GM12872 (cell line): Measurements from ENCODE around the gene TPK1.

Experiments
- TF ChIP-seq, protein P1 (sequence below): IDR thresholded peaks from 3 replicates; pipeline ENCODE4 v1.5.1; 2011; ENCODE audit warnings: low read depth, mild to moderate bottlenecking, low read length, moderate library complexity; ENCODE audit not compliant: insufficient read depth

TPK1 gene

DNA sequence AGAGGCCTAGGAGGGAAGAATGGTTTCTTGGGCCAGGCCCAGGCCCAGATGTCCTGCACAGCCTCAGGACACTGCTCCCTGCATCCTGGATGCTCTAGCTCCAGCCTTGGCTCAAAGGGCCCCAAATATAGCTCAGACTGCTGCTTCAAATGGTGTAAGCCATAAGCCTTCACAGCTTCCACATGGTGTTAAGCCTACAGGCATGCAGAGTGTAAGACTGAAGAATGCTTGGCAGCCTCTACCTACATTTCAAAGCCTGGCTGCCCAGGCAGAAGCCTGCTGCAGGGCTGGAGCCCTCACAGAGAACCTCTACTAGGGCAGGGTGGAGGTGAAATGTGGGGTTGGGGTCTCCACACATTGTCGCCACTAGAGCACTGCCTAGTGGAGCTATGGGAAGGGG, 118.1 kb downstream of the TPK1 start:
- TF ChIP-seq, protein P1, sequence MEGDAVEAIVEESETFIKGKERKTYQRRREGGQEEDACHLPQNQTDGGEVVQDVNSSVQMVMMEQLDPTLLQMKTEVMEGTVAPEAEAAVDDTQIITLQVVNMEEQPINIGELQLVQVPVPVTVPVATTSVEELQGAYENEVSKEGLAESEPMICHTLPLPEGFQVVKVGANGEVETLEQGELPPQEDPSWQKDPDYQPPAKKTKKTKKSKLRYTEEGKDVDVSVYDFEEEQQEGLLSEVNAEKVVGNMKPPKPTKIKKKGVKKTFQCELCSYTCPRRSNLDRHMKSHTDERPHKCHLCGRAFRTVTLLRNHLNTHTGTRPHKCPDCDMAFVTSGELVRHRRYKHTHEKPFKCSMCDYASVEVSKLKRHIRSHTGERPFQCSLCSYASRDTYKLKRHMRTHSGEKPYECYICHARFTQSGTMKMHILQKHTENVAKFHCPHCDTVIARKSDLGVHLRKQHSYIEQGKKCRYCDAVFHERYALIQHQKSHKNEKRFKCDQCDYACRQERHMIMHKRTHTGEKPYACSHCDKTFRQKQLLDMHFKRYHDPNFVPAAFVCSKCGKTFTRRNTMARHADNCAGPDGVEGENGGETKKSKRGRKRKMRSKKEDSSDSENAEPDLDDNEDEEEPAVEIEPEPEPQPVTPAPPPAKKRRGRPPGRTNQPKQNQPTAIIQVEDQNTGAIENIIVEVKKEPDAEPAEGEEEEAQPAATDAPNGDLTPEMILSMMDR = no peak

DNA sequence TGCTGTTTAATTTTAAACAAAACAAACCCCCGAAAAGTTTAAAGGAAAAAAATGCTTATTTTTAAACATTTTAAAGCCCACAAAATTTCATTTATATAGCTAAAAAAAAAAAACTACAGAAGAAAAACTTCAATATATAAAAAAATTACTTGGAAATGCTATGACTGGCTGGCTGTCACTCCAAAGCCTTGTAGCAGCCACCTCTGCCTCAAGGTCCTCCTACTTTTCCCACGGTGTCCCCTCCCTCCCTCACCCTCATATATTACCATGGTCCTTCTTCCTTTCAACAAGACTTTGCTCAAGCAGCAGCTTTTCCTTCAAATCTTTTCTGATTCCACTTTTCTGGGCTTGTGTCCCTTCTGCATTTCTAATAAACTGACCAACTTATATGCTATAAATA, 122.0 kb downstream of the TPK1 start:
- TF ChIP-seq, protein P1 = no peak

DNA sequence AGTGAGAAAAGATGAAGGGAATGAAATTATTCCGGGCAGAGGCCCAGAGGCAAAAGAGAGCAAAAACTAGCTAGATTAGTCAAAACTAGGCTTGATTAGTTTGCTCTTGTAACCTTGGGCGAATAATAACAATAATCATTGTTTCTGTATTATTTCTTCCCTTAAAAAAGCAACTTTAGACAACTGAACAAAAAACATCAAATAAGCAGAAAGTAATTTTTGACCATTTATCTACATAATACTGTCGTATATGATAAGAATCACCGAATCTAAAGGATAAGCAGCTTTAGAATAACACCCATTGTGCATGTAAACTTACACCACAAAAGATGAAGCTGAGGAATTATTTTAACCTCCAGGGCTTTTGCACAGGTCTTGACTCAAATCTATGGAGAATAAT, 125.1 kb downstream of the TPK1 start:
- TF ChIP-seq, protein P1 = no peak

- TF ChIP-seq, protein P1 = no peak
Measured at GRCh38 chr7:144709066-144709465, 126.8 kb downstream of the TPK1 start.

- TF ChIP-seq, protein P1 = no peak
Measured at GRCh38 chr7:144691240-144691639, 144.6 kb downstream of the TPK1 start.

GRCh38 chr7:144682581-144683280, 153.1 kb downstream of the TPK1 start:
- TF ChIP-seq, protein P1 = no peak

DNA sequence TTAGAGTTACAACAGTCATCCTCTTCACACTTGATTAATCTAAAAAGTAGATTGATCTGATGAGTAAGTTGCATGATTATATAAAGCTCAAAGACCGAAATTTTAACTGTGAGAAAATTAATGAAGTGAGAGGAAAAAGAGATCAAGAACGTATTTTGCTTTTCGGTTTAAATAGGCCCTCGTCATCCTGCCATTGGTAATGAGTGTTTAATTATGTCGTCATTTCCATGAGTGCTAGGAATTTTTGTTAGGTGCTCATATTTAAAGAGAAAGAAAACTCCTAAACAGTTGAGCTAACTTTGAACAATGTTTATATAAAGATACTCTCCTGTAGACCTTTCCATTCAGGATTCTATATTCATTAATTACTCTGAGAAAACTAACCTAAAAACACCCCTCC, 159.4 kb downstream of the TPK1 start:
- TF ChIP-seq, protein P1 = no peak
